Rectal smooth muscle tissue (tissue), 1 donor: Measurements from ENCODE around the gene HS3ST5.

ENCODE experiments used
- H3K27ac ChIP-seq: one replicate; pipeline ENCODE4 v1.7.0; 2013; ENCODE audit warnings: low read depth, low read length, inconsistent platforms
- H3K27me3 ChIP-seq: one replicate; pipeline ENCODE4 v1.7.0; 2013; ENCODE audit warnings: low read length; ENCODE audit not compliant: control insufficient read depth, insufficient read depth
- H3K36me3 ChIP-seq: one replicate; pipeline ENCODE4 v1.7.0; 2013; ENCODE audit warnings: low read length; ENCODE audit not compliant: control insufficient read depth, insufficient read depth
- H3K4me1 ChIP-seq: one replicate; pipeline ENCODE4 v1.7.0; 2013; ENCODE audit warnings: low read length; ENCODE audit not compliant: control insufficient read depth, insufficient read depth
- H3K4me3 ChIP-seq: one replicate; pipeline ENCODE4 v1.7.0; 2013; ENCODE audit warnings: low read length
- H3K9ac ChIP-seq: one replicate; pipeline ENCODE4 v1.7.0; 2013; ENCODE audit warnings: low read length

HS3ST5 gene

GRCh38 chr6:114286211-114286610 is 56.6 kb downstream of the HS3ST5 start:
- H3K27ac ChIP-seq, result no peak overlapping the region
- H3K9ac ChIP-seq, result no peak overlapping the region

GRCh38 chr6:114284281-114284680 is 58.5 kb downstream of the HS3ST5 start:
- no peaks in the 10 kb centered on the region for H3K36me3 ChIP-seq
- no peak overlapping the region for H3K27ac ChIP-seq
- H3K9ac ChIP-seq, result no peak overlapping the region
- H3K27me3 ChIP-seq, result no peaks in the 10 kb centered on the region
- no peaks in the 10 kb centered on the region for H3K4me1 ChIP-seq
- no peak overlapping the region for H3K4me3 ChIP-seq

More at GRCh38 chr6:114286211-114286610, 56.6 kb downstream of the HS3ST5 start:
- Histone ChIP-seq H3K36me3 (no peaks in the 10 kb centered on the region), H3K4me3 (no peak overlapping the region), H3K27me3 (no peaks in the 10 kb centered on the region), H3K4me1 (no peaks in the 10 kb centered on the region)

GRCh38 chr6:114282292-114282691 is 60.5 kb downstream of the HS3ST5 start:
- Histone ChIP-seq H3K27ac (no peak overlapping the region), H3K4me1 (no peaks in the 10 kb centered on the region), H3K9ac (no peak overlapping the region), H3K4me3 (no peak overlapping the region), H3K27me3 (no peaks in the 10 kb centered on the region), H3K36me3 (no peaks in the 10 kb centered on the region)

GRCh38 chr6:114281496-114281895 is 61.3 kb downstream of the HS3ST5 start:
- no peak overlapping the region for H3K9ac ChIP-seq
- H3K36me3 ChIP-seq, result no peaks in the 10 kb centered on the region
- no peaks in the 10 kb centered on the region for H3K4me1 ChIP-seq
- H3K4me3 ChIP-seq, result no peak overlapping the region
- no peak overlapping the region for H3K27ac ChIP-seq
- no peaks in the 10 kb centered on the region for H3K27me3 ChIP-seq

- no peaks in the 10 kb centered on the region for H3K4me1 ChIP-seq
- no peak overlapping the region for H3K27ac ChIP-seq
- no peak overlapping the region for H3K4me3 ChIP-seq
- no peaks in the 10 kb centered on the region for H3K27me3 ChIP-seq
- no peak overlapping the region for H3K9ac ChIP-seq
- H3K36me3 ChIP-seq, result no peaks in the 10 kb centered on the region
These were observed 62.4 kb downstream of the HS3ST5 start for GRCh38 chr6:114280239-114280982.

- no peaks in the 10 kb centered on the region for H3K36me3 ChIP-seq
- no peak overlapping the region for H3K4me3 ChIP-seq
- no peak overlapping the region for H3K27ac ChIP-seq
- H3K4me1 ChIP-seq, result no peaks in the 10 kb centered on the region
- no peaks in the 10 kb centered on the region for H3K27me3 ChIP-seq
- H3K9ac ChIP-seq, result no peak overlapping the region
These were observed 65.6 kb downstream of the HS3ST5 start for GRCh38 chr6:114277220-114277619.

GRCh38 chr6:114276783-114277182 is 66.0 kb downstream of the HS3ST5 start:
- Histone ChIP-seq H3K36me3 (no peaks in the 10 kb centered on the region), H3K4me1 (no peaks in the 10 kb centered on the region), H3K4me3 (no peak overlapping the region), H3K9ac (no peak overlapping the region), H3K27ac (no peak overlapping the region), H3K27me3 (no peaks in the 10 kb centered on the region)

- no peak overlapping the region for H3K4me3 ChIP-seq
- H3K4me1 ChIP-seq, result no peaks in the 10 kb centered on the region
- no peak overlapping the region for H3K27ac ChIP-seq
- no peaks in the 10 kb centered on the region for H3K27me3 ChIP-seq
- no peaks in the 10 kb centered on the region for H3K36me3 ChIP-seq
- H3K9ac ChIP-seq, result no peak overlapping the region
These were observed 68.0 kb downstream of the HS3ST5 start for GRCh38 chr6:114274836-114275235.

- no peaks in the 10 kb centered on the region for H3K4me1 ChIP-seq
- no peak overlapping the region for H3K4me3 ChIP-seq
- no peaks in the 10 kb centered on the region for H3K27me3 ChIP-seq
- H3K36me3 ChIP-seq, result no peaks in the 10 kb centered on the region
- no peak overlapping the region for H3K9ac ChIP-seq
- H3K27ac ChIP-seq, result no peak overlapping the region
These were observed 70.2 kb downstream of the HS3ST5 start for GRCh38 chr6:114272582-114272981.

GRCh38 chr6:114271405-114271804 is 71.4 kb downstream of the HS3ST5 start:
- Histone ChIP-seq H3K4me1 (no peaks in the 10 kb centered on the region), H3K27me3 (no peaks in the 10 kb centered on the region), H3K9ac (no peak overlapping the region), H3K36me3 (no peaks in the 10 kb centered on the region), H3K27ac (no peak overlapping the region), H3K4me3 (no peak overlapping the region)

- Histone ChIP-seq H3K4me3 (no peak overlapping the region), H3K4me1 (no peaks in the 10 kb centered on the region), H3K36me3 (no peaks in the 10 kb centered on the region), H3K27ac (no peak overlapping the region), H3K27me3 (no peaks in the 10 kb centered on the region), H3K9ac (no peak overlapping the region)
These were observed 74.9 kb downstream of the HS3ST5 start for GRCh38 chr6:114267897-114268296.

- no peak overlapping the region for H3K27ac ChIP-seq
- no peak overlapping the region for H3K9ac ChIP-seq
- no peaks in the 10 kb centered on the region for H3K4me1 ChIP-seq
- H3K4me3 ChIP-seq, result no peak overlapping the region
- no peaks in the 10 kb centered on the region for H3K27me3 ChIP-seq
- no peaks in the 10 kb centered on the region for H3K36me3 ChIP-seq
These were observed 82.0 kb downstream of the HS3ST5 start for GRCh38 chr6:114260810-114261209.

- H3K4me1 ChIP-seq, result no peaks in the 10 kb centered on the region
- H3K27me3 ChIP-seq, result no peaks in the 10 kb centered on the region
- no peaks in the 10 kb centered on the region for H3K36me3 ChIP-seq
- no peak overlapping the region for H3K4me3 ChIP-seq
- no peak overlapping the region for H3K27ac ChIP-seq
- no peak overlapping the region for H3K9ac ChIP-seq
These were observed 84.4 kb downstream of the HS3ST5 start for GRCh38 chr6:114258376-114258775.
